DOHH2 (cell line): ENCODE measurements around the gene PCK2.

Source experiments
- H3F3A ChIP-seq: fragments of 200-600 bp; sonication (generic), shearing (Covaris generic); 2 replicates; pipeline ENCODE4 v1.6.0; 2016; ENCODE audit warnings: antibody characterized with exemption, mild to moderate bottlenecking; ENCODE audit not compliant: control insufficient read depth, insufficient read depth
- H3K27ac ChIP-seq: fragments of 200-600 bp; sonication (generic); 2 replicates; pipeline ENCODE4 v1.5.1; 2014; ENCODE audit warnings: low read depth, mild to moderate bottlenecking, low read length, moderate library complexity
- H3K27me3 ChIP-seq: fragments of 200-600 bp; sonication (generic); 2 replicates; pipeline ENCODE4 v1.6.1; 2014; ENCODE audit warnings: mild to moderate bottlenecking, low read length, mixed read lengths; ENCODE audit not compliant: control insufficient read depth
- H3K36me3 ChIP-seq: fragments of 200-600 bp; sonication (generic); 2 replicates; pipeline ENCODE4 v1.6.1; 2014; ENCODE audit warnings: mild to moderate bottlenecking, low read length, moderate library complexity, mixed read lengths; ENCODE audit not compliant: control insufficient read depth
- H3K4me1 ChIP-seq: fragments of 200-600 bp; sonication (generic); 2 replicates; pipeline ENCODE4 v1.6.1; 2014; ENCODE audit warnings: mild to moderate bottlenecking, low read length, mixed read lengths; ENCODE audit not compliant: control insufficient read depth
- H3K4me2 ChIP-seq: fragments of 200-600 bp; sonication (generic); 2 replicates; pipeline ENCODE4 v1.6.0; 2014; ENCODE audit warnings: mild to moderate bottlenecking, low read length, moderate library complexity
- H3K4me3 ChIP-seq: fragments of 200-600 bp; sonication (generic); 2 replicates; pipeline ENCODE4 v1.5.1; 2014; ENCODE audit warnings: mild to moderate bottlenecking, low read length, mixed read lengths
- H3K79me2 ChIP-seq: fragments of 200-600 bp; sonication (generic); 2 replicates; pipeline ENCODE4 v1.6.1; 2014; ENCODE audit warnings: mild to moderate bottlenecking, low read length, mixed read lengths; ENCODE audit not compliant: control insufficient read depth
- H3K9me2 ChIP-seq: fragments of 200-600 bp; sonication (generic); replicated peaks from 2 replicates; pipeline ENCODE4 v1.6.1; 2014; ENCODE audit warnings: mild to moderate bottlenecking, low read length, mixed read lengths; ENCODE audit not compliant: control insufficient read depth
- H3K9me3 ChIP-seq: fragments of 200-600 bp; sonication (generic); 2 replicates; pipeline ENCODE4 v1.6.1; 2014; ENCODE audit warnings: antibody characterized with exemption, low read length, mixed read lengths; ENCODE audit not compliant: control insufficient read depth, insufficient read depth
- H4K20me1 ChIP-seq: fragments of 200-600 bp; sonication (generic); 2 replicates; pipeline ENCODE4 v1.6.0; 2014; ENCODE audit warnings: low read depth, mild to moderate bottlenecking, antibody characterized with exemption, low read length, moderate library complexity; ENCODE audit not compliant: control insufficient read depth, insufficient read depth
- CTCF ChIP-seq: fragments of 200-600 bp; sonication (generic); IDR thresholded peaks from one replicate; pipeline ENCODE4 v1.5.1; 2014; ENCODE audit warnings: antibody characterized with exemption, mild to moderate bottlenecking, low read depth, low read length; ENCODE audit not compliant: poor library complexity, severe bottlenecking
- EZH2phosphoT487 ChIP-seq: fragments of 200-600 bp; sonication (generic); IDR thresholded peaks from 2 replicates; pipeline ENCODE4 v1.6.1; 2017; ENCODE audit warnings: borderline replicate concordance, mild to moderate bottlenecking, antibody characterized with exemption, low read length, moderate library complexity, mixed read lengths

PCK2 gene

DNA sequence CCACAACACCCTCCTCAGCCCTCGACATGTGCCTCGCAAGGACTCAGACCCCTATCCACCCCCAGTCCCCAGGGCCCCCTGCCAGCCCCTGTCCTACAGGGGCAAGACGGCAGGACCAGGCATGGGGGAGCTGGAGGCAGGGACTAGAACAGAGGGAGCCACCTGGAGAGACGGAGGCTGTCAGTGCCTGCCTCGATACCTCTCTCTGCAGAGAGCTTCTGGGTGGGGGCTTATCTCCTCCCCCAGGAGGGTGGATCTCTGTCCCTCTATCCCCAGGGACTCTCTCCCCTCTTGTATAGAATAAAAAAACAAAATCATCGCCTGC lies 24.7 kb upstream of the PCK2 start:
- Histone ChIP-seq H3F3A (no peaks in the 10 kb centered on the region), H3K4me3 (no peak overlapping the region), H3K4me1 (no peaks in the 10 kb centered on the region), H3K4me2 (no peak overlapping the region), H3K36me3 (no peaks in the 10 kb centered on the region), H3K27me3 (no peaks in the 10 kb centered on the region), H3K9me3 (no peaks in the 10 kb centered on the region), H3K27ac (no peak overlapping the region), H4K20me1 (no peaks in the 10 kb centered on the region), H3K79me2 (no peaks in the 10 kb centered on the region), H3K9me2 (no peaks in the 10 kb centered on the region)
- TF ChIP-seq CTCF (no peak), EZH2phosphoT487 (no peak)

GRCh38 chr14:24070285-24071143 lies 23.6 kb upstream of the PCK2 start:
- Histone ChIP-seq H3K4me2 (no peak overlapping the region), H3K4me1 (peaks cover 5% of the 10 kb centered on the region), H3K9me2 (no peaks in the 10 kb centered on the region), H3K27ac (no peak overlapping the region), H3K79me2 (no peaks in the 10 kb centered on the region), H4K20me1 (no peaks in the 10 kb centered on the region), H3K36me3 (no peaks in the 10 kb centered on the region), H3K27me3 (no peaks in the 10 kb centered on the region), H3K9me3 (no peaks in the 10 kb centered on the region), H3K4me3 (no peak overlapping the region), H3F3A (no peaks in the 10 kb centered on the region)
- TF ChIP-seq CTCF (no peak), EZH2phosphoT487 (no peak)

GRCh38 chr14:24071144-24071697 lies 22.9 kb upstream of the PCK2 start, which contains the start of gene CPNE6:
Gene CPNE6 (plus strand): TSS chr14:24071562. CDS start chr14:24072937, 1,375 bp downstream.
- Histone ChIP-seq H3K27ac (no peak within 1 kb of the TSS), H3F3A (no peaks in the 10 kb centered on the region), H3K27me3 (no peaks in the 10 kb centered on the region), H3K36me3 (no peaks in the 10 kb centered on the region), H3K4me1 (peaks cover 10% of the 10 kb centered on the region), H4K20me1 (no peaks in the 10 kb centered on the region), H3K9me3 (no peaks in the 10 kb centered on the region), H3K79me2 (no peaks in the 10 kb centered on the region), H3K4me3 (no peak within 1 kb of the TSS), H3K9me2 (no peaks in the 10 kb centered on the region), H3K4me2 (no peak within 1 kb of the TSS)
- TF ChIP-seq EZH2phosphoT487 (no peak), CTCF (no peak)
